Right lobe of liver (tissue), 6 donors: ENCODE results near the gene CGB1. TPM values are rescaled to one million over a fixed set of nuclear protein-coding genes. Genes with fewer than 3 reads are reported as not detected.

Source experiments
- ATAC-seq, 4 donors: fragments of 200-7000 bp; cut with Tn5 transposase; one replicate each; pipeline ENCODE4 v1.9.1; 2020; ENCODE audit warnings: mild to moderate bottlenecking in 4 of 4, moderate library complexity in 4 of 4
- DNase-seq, 3 donors: peaks; one replicate each; pipeline ENCODE4 v3.0.0-alpha.2; 2020
- H3K27ac ChIP-seq, 3 donors: fragments of 200-600 bp; one replicate each; pipeline ENCODE4 v1.8.0; 2022
- H3K27me3 ChIP-seq, 2 donors: fragments of 200-600 bp; one replicate each; pipeline ENCODE4 v1.8.0; 2022
- H3K36me3 ChIP-seq, 4 donors: fragments of 200-600 bp; sonication (generic) in 1 of 4; one replicate each; pipeline versions ENCODE4 v1.5.1 to v1.8.0; 2017 to 2022; ENCODE audit warnings: control low read depth in 1 of 4
- H3K4me1 ChIP-seq, 4 donors: fragments of 200-600 bp; sonication (generic) in 1 of 4; one replicate each; pipeline versions ENCODE4 v1.5.1 to v1.8.0; 2017 to 2022; ENCODE audit warnings: control low read depth in 1 of 4
- H3K4me3 ChIP-seq, 3 donors: fragments of 200-600 bp; one replicate each; pipeline ENCODE4 v1.8.0; 2022
- H3K9me3 ChIP-seq, 4 donors: fragments of 200-600 bp; sonication (generic) in 1 of 4; one replicate each; pipeline versions ENCODE4 v1.5.1 to v1.8.0; 2017 to 2022; ENCODE audit warnings: control low read depth in 1 of 4
- POLR2A ChIP-seq: fragments of 450-650 bp; IDR thresholded peaks from one replicate; pipeline ENCODE4 v1.6.1; 2017; ENCODE audit warnings: antibody characterized with exemption, mild to moderate bottlenecking
- WGBS: methylation state at CpG from one replicate; pipeline ENCODE4 v1.1.6; 2018; ENCODE audit warnings: low coverage, low lambda C conversion rate; ENCODE audit not compliant: insufficient coverage; ENCODE audit errors: missing lambda C conversion rate; 5-methylcytosine and 5-hydroxymethylcytosine counted together
- intact Hi-C, 2 donors: fragments of 100-400 bp; cut with DNase I; formaldehyde crosslinking; loops; one replicate each; pipeline versions ENCODE4 v1.11.2 to v1.14.1; 2022
- total RNA-seq, 6 experiments: library from RNA; depleted of rRNA in 2 of 6; stranded (reverse); fragments of >200 nt in 2 of 6; fragmentation: NEBNext Ultra II Directional in 3 of 6; extraction: Animal tissue kit (Norgen Biotek cat#: 25700) in 3 of 6; gene quantifications; one replicate each; pipeline versions ENCODE4 v1.1.0 to v1.2.4, GENCODE V29; 2016 to 2023
- TF ChIP-seq, protein P1 (sequence below), 4 donors: fragments of 200-600 bp in 3 of 4; fragments of 450-650 bp in 1 of 4; IDR thresholded peaks; one replicate each; pipeline versions ENCODE4 v1.5.1 to v1.8.0; 2016 to 2022; ENCODE audit warnings: antibody characterized with exemption in 4 of 4, mild to moderate bottlenecking in 2 of 4
- donor health status: DM: no; HTN: yes; CAD: no.
- donor health status: DM: no; HTN: no; CAD: no.
- donor health status: DM: no; HTN: no; CAD: no.
- donor health status: DM: no; HTN: yes; CAD: no.
- donor health status: DM: no; HTN: yes; CAD: no.

CGB1 gene
- total RNA-seq, 6 experiments from 2014 or later: not detected

DNA sequence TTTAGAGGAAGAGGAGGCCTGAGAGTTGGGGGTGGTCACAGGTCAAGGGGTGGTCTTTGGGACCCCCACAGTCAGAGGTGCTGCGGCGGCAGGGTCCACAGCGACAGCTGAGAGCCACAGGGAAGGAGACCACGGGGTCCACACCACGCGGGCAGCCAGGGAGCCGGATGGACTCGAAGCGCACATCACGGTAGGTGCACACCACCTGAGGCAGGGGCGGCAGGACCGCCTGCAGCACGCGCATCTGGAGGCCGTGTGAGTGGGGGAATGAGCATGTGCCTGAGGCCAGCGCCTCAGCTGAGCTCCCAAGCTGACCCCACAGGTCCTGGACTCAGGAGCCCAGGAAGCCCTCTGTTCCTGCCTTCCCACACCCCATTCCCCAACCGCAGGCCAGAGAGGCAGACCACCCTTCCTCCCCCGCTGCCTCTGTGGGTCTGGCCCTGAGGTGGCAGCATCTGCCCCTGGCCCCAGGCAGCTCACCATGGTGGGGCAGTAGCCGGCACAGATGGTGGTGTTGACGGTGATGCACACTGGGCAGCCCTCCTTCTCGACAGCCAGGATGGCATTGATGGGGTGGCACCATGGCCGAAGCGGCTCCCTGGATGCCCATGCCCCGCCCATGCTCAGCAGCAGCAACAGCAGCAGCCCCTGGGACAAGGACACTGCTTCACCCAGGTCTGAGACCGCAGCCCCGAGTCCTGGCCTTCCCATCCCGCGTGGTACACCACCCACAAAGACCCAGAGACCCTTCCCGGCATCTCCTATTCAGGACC is 20.4 kb downstream of the CGB1 start:
- 80% methylated on average over 3 of the region's 29 CpGs for WGBS
- Histone ChIP-seq H3K9me3 (no peaks in the 10 kb centered on the region), H3K27me3 (no peaks in the 10 kb centered on the region), H3K36me3 (peaks cover 0 to 5% (median under 1%) of the 10 kb centered on the region in 4 donors), H3K27ac (no peak overlapping the region), H3K4me3 (no peak overlapping the region), H3K4me1 (peaks cover 0 to 18% (median 0%) of the 10 kb centered on the region in 4 donors)
- no peak for TF ChIP-seq POLR2A
- TF ChIP-seq, protein P1, sequence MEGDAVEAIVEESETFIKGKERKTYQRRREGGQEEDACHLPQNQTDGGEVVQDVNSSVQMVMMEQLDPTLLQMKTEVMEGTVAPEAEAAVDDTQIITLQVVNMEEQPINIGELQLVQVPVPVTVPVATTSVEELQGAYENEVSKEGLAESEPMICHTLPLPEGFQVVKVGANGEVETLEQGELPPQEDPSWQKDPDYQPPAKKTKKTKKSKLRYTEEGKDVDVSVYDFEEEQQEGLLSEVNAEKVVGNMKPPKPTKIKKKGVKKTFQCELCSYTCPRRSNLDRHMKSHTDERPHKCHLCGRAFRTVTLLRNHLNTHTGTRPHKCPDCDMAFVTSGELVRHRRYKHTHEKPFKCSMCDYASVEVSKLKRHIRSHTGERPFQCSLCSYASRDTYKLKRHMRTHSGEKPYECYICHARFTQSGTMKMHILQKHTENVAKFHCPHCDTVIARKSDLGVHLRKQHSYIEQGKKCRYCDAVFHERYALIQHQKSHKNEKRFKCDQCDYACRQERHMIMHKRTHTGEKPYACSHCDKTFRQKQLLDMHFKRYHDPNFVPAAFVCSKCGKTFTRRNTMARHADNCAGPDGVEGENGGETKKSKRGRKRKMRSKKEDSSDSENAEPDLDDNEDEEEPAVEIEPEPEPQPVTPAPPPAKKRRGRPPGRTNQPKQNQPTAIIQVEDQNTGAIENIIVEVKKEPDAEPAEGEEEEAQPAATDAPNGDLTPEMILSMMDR (IDR thresholded peaks at IDR 0.05): no peak
- ATAC-seq (no peak), DNase-seq (no peak)
- intact Hi-C loops: no loop called here

GRCh38 chr19:49014870-49015255 is 21.8 kb downstream of the CGB1 start:
- ATAC-seq (no peak), DNase-seq (no peak)
- Histone ChIP-seq H3K27me3 (no peaks in the 10 kb centered on the region), H3K27ac (no peak overlapping the region), H3K9me3 (no peaks in the 10 kb centered on the region), H3K36me3 (peaks cover 0 to 11% (median 2%) of the 10 kb centered on the region in 4 donors), H3K4me1 (peaks cover 0 to 18% (median 0%) of the 10 kb centered on the region in 4 donors), H3K4me3 (no peak overlapping the region)
- TF ChIP-seq POLR2A: no peak
- TF ChIP-seq, protein P1 (IDR thresholded peaks at IDR 0.05): no peak
- 75% methylated on average over 5 of the region's 18 CpGs for WGBS
- intact Hi-C loops: no loop called here

- Histone ChIP-seq H3K9me3 (no peaks in the 10 kb centered on the region), H3K27ac (no peak overlapping the region), H3K4me3 (no peak overlapping the region), H3K4me1 (peaks cover 0 to 16% (median 0%) of the 10 kb centered on the region in 4 donors), H3K27me3 (no peaks in the 10 kb centered on the region), H3K36me3 (peaks cover 0 to 17% (median 2%) of the 10 kb centered on the region in 4 donors)
- WGBS: 93% methylated on average over 5 of the region's 32 CpGs
- ATAC-seq: no peak
- no peak for DNase-seq
- intact Hi-C loops: no loop called here
- TF ChIP-seq POLR2A: no peak
- TF ChIP-seq, protein P1 (IDR thresholded peaks at IDR 0.05): no peak
Observed at GRCh38 chr19:49014123-49014869, 22.4 kb downstream of the CGB1 start.

DNA sequence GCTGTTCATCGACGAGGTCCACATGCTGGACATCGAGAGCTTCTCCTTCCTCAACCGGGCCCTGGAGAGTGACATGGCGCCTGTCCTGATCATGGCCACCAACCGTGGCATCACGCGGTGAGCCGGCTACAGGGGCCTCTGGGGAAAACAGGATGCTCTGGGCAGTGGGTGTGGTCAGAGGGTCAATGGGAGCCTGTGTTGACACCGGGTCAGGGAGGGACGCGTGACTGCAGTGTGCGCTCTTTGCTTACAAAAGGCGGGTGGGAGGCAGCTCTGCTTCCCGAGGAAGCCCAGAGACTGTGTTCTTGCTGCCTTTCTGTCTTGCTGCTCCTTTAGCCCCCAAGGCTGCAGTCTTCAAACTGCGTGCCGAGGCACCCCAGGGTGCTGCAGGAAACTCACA is 25.5 kb downstream of the CGB1 start:
- no peak for TF ChIP-seq POLR2A
- TF ChIP-seq, protein P1 (IDR thresholded peaks at IDR 0.05): no peak
- Histone ChIP-seq H3K4me3 (no peak overlapping the region), H3K27me3 (no peaks in the 10 kb centered on the region), H3K4me1 (no peaks in the 10 kb centered on the region), H3K36me3 (peaks cover 0 to 35% (median 3%) of the 10 kb centered on the region in 4 donors), H3K27ac (no peak overlapping the region), H3K9me3 (no peaks in the 10 kb centered on the region)
- intact Hi-C loops: no loop called here
- no peak for ATAC-seq
- no peak for DNase-seq
- 40% methylated on average over 3 of the region's 17 CpGs for WGBS
